Kidney epithelial cell (primary cell): ENCODE measurements around the gene ADGRE2. TPM values are rescaled to one million over a fixed set of nuclear protein-coding genes. Genes with fewer than 3 reads are reported as not detected.
A peak's percentile ranks its signal among the peaks of the same experiment; 100 is the strongest.

Source experiments
- DNase-seq: peaks from one replicate; pipeline ENCODE4 v3.0.0-alpha.2; 2010; ENCODE audit warnings: low read depth
- H3K27me3 ChIP-seq: 2 replicates; pipeline ENCODE4 v1.6.0; 2011; ENCODE audit warnings: low read length; ENCODE audit not compliant: control insufficient read depth, insufficient read depth
- H3K36me3 ChIP-seq: 2 replicates; pipeline ENCODE4 v1.5.1; 2011; ENCODE audit warnings: low read length; ENCODE audit not compliant: control insufficient read depth, insufficient read depth
- H3K4me3 ChIP-seq: 2 replicates; pipeline ENCODE4 v1.5.1; 2011; ENCODE audit warnings: low read depth, mild to moderate bottlenecking, control low read depth, low read length
- CTCF ChIP-seq: IDR thresholded peaks from 2 replicates; pipeline ENCODE4 v1.5.1; 2011; ENCODE audit warnings: mild to moderate bottlenecking, moderate library complexity, low read length, control low read depth, inconsistent platforms; ENCODE audit not compliant: insufficient read depth, poor library complexity, severe bottlenecking
- total RNA-seq: library from RNA; depleted of rRNA; stranded (reverse); fragments of >200 nt; gene quantifications from 2 replicates; pipeline ENCODE4 v1.2.3, GENCODE V29; 2015

ADGRE2 gene
- total RNA-seq, 1 donor from 2014 or later, result 0.21 TPM

- H3K4me3 ChIP-seq, result no peak overlapping the region
- no peak for DNase-seq
- peak; percentile 23 for TF ChIP-seq CTCF
- H3K36me3 ChIP-seq, result no peaks in the 10 kb centered on the region
- no peaks in the 10 kb centered on the region for H3K27me3 ChIP-seq
These were observed 91.9 kb downstream of the ADGRE2 start for GRCh38 chr19:14686411-14686810.

- DNase-seq, result no peak
- Histone ChIP-seq H3K4me3 (no peak overlapping the region), H3K27me3 (no peaks in the 10 kb centered on the region), H3K36me3 (no peaks in the 10 kb centered on the region)
- TF ChIP-seq CTCF, result no peak
These were observed 94.9 kb downstream of the ADGRE2 start for GRCh38 chr19:14683439-14683838.

Other genes starting within 250 kb of the ADGRE2 start
- 52.8 and 55.0 TPM in 2 replicates for gene TECR, start 249.0 kb downstream of the ADGRE2 start, total RNA-seq
- gene NDUFB7, start 206.5 kb downstream of the ADGRE2 start, total RNA-seq, result 350 and 363 TPM in 2 replicates
- 0.08 TPM in 1 of 2 replicates, not detected in the other for gene CLEC17A, start 195.5 kb downstream of the ADGRE2 start, total RNA-seq
- not detected in 2 replicates for gene ADGRE3, start 103.7 kb downstream of the ADGRE2 start, total RNA-seq
- 9.0 and 14.5 TPM in 2 replicates for gene ZNF333, start 88.5 kb downstream of the ADGRE2 start, total RNA-seq
- not detected in 2 replicates for gene OR7A5, start 56.6 kb upstream of the ADGRE2 start, total RNA-seq
- not detected in 2 replicates for gene OR7C1, start 56.6 kb upstream of the ADGRE2 start, total RNA-seq
- gene OR7A10, start 70.4 kb upstream of the ADGRE2 start, total RNA-seq, result not detected in 2 replicates
- not detected in 2 replicates for gene OR7A17, start 107.6 kb upstream of the ADGRE2 start, total RNA-seq
- gene OR7C2, start 162.9 kb upstream of the ADGRE2 start, total RNA-seq, result not detected in 2 replicates
- gene SLC1A6, start 201.3 kb upstream of the ADGRE2 start, total RNA-seq, result not detected in 2 replicates